B cell (primary cell): Measurements from ENCODE around the gene SCAMP5. TPM values are rescaled to one million over a fixed set of nuclear protein-coding genes. Genes with fewer than 3 reads are reported as not detected.

Source experiments
- ATAC-seq: fragments of 200-7000 bp; cut with Tn5 transposase; one replicate; pipeline ENCODE4 v1.10.0; 2021; ENCODE audit warnings: low read depth, mild to moderate bottlenecking, moderate number of reproducible peaks, moderate library complexity
- CTCF ChIA-PET: fragments of 350-600 bp; sonication (Branson Sonifier 250); formaldehyde crosslinking; loops from one replicate; lab custom pipeline; 2021; ENCODE audit warnings: antibody characterized with exemption, inconsistent platforms; lab: Charles Lee
- POLR2A ChIA-PET: fragments of 350-600 bp; sonication (Branson Sonifier 250); formaldehyde crosslinking; loops from one replicate; lab custom pipeline; 2021; ENCODE audit warnings: antibody characterized with exemption; lab: Charles Lee
- DNase-seq: peaks from one replicate; pipeline ENCODE4 v3.0.0; 2013
- H2AFZ ChIP-seq: 2 replicates; pipeline ENCODE4 v1.6.1; 2012; ENCODE audit warnings: mild to moderate bottlenecking, low read depth, low read length; ENCODE audit not compliant: insufficient read depth, poor library complexity, severe bottlenecking
- H3K27ac ChIP-seq, 2 donors: 1 replicate in 1 of 2; 2 replicates in 1 of 2; pipeline ENCODE4 v1.5.1; 2012 to 2013; ENCODE audit warnings: low read length in 2 of 2, mild to moderate bottlenecking in 2 of 2, moderate library complexity in 1 of 2
- H3K27me3 ChIP-seq, 4 experiments: fragments of 200-600 bp in 1 of 4; sonication (generic) in 1 of 4; replicated peaks in 1 of 4; 1 replicate in 2 of 4; 2 replicates in 2 of 4; pipeline versions ENCODE4 v1.6.1 to v1.7.0; 2013 to 2016; ENCODE audit warnings: low read length in 3 of 4, mild to moderate bottlenecking in 2 of 4, mixed read lengths in 1 of 4, moderate library complexity in 1 of 4; ENCODE audit not compliant: insufficient read depth in 4 of 4, control insufficient read depth in 3 of 4; ENCODE audit errors: control extremely low read depth in 1 of 4
- H3K36me3 ChIP-seq, 2 experiments: replicated peaks in 1 of 2; 1 replicate in 1 of 2; 2 replicates in 1 of 2; pipeline versions ENCODE4 v1.6.1 to v1.7.1; 2013; ENCODE audit warnings: low read length in 1 of 2; ENCODE audit not compliant: insufficient read depth in 2 of 2, control insufficient read depth in 1 of 2; ENCODE audit errors: control extremely low read depth in 1 of 2, extremely low read depth in 1 of 2
- H3K4me1 ChIP-seq, 2 donors: fragments of 200-600 bp in 1 of 2; sonication (generic) in 1 of 2; 1 replicate in 1 of 2; 2 replicates in 1 of 2; pipeline versions ENCODE4 v1.5.1 to v1.6.1; 2013 to 2017; ENCODE audit warnings: low read length in 2 of 2; ENCODE audit not compliant: control insufficient read depth in 2 of 2, insufficient read depth in 2 of 2
- H3K4me2 ChIP-seq: replicated peaks from 2 replicates; pipeline ENCODE3; 2012; ENCODE audit warnings: mild to moderate bottlenecking, low read depth, low read length; ENCODE audit not compliant: poor library complexity, severe bottlenecking
- H3K4me3 ChIP-seq, 5 experiments: fragments of 200-600 bp in 1 of 5; sonication (generic) in 1 of 5; 1 replicate in 3 of 5; 2 replicates in 2 of 5; pipeline versions ENCODE4 v1.5.1 to v1.7.0; 2011 to 2016; ENCODE audit warnings: low read length in 4 of 5, mild to moderate bottlenecking in 4 of 5, low read depth in 2 of 5, control low read depth in 1 of 5, moderate library complexity in 1 of 5; ENCODE audit not compliant: insufficient read depth in 1 of 5; ENCODE audit errors: control extremely low read depth in 1 of 5, extremely low read depth in 1 of 5
- H3K79me2 ChIP-seq: fragments of 200-600 bp; sonication (generic); one replicate; pipeline ENCODE4 v1.6.0; 2016; ENCODE audit warnings: low read length; ENCODE audit not compliant: control insufficient read depth, insufficient read depth
- H3K9ac ChIP-seq: fragments of 200-600 bp; sonication (generic); 2 replicates; pipeline ENCODE4 v1.6.1; 2017; ENCODE audit warnings: mild to moderate bottlenecking, low read length, moderate library complexity
- H3K9me3 ChIP-seq, 3 donors: one replicate each; pipeline versions ENCODE4 v1.6.1 to v1.7.1; 2013; ENCODE audit warnings: low read length in 2 of 3; ENCODE audit not compliant: control insufficient read depth in 2 of 3, insufficient read depth in 1 of 3; ENCODE audit errors: control extremely low read depth in 1 of 3
- H4K20me1 ChIP-seq: 2 replicates; pipeline ENCODE4 v1.6.0; 2012; ENCODE audit warnings: mild to moderate bottlenecking, low read length; ENCODE audit not compliant: insufficient read depth, control insufficient read depth, poor library complexity, severe bottlenecking
- H3K27ac Mint-ChIP-seq: one replicate; pipeline ENCODE4 v1.8.0; 2021; ENCODE audit warnings: mixed read lengths
- H3K27me3 Mint-ChIP-seq: one replicate; pipeline ENCODE4 v1.8.0; 2021; ENCODE audit warnings: mixed read lengths
- H3K4me1 Mint-ChIP-seq: one replicate; pipeline ENCODE4 v1.8.0; 2021; ENCODE audit warnings: mixed read lengths
- H3K4me3 Mint-ChIP-seq: one replicate; pipeline ENCODE4 v1.8.0; 2021; ENCODE audit warnings: mixed read lengths
- H3K9me3 Mint-ChIP-seq: one replicate; pipeline ENCODE4 v1.8.0; 2022; ENCODE audit warnings: mixed read lengths; ENCODE audit not compliant: insufficient read depth
- CTCF ChIP-seq: fragments of 200-600 bp; IDR thresholded peaks from one replicate; pipeline ENCODE4 v1.8.0; 2022; ENCODE audit warnings: antibody characterized with exemption, mild to moderate bottlenecking
- EZH2 ChIP-seq: IDR thresholded peaks from 2 replicates; pipeline ENCODE4 v1.6.1; 2012; ENCODE audit warnings: borderline replicate concordance, low read depth, mild to moderate bottlenecking, moderate library complexity, low read length; ENCODE audit not compliant: insufficient read depth, poor library complexity, severe bottlenecking
- WGBS: methylation state at CpG from one replicate; pipeline ENCODE4 v1.1.5; 2013; ENCODE audit warnings: missing lambda C conversion rate; ENCODE audit not compliant: insufficient coverage; 5-methylcytosine and 5-hydroxymethylcytosine counted together
- intact Hi-C: fragments of 100-400 bp; cut with micrococcal nuclease; formaldehyde crosslinking; loops from one replicate; pipeline ENCODE4 v1.10.0; 2022
- polyA plus RNA-seq: library from polyadenylated mRNA; depleted of rRNA; stranded (reverse); fragments of >200 nt; gene quantifications from 2 replicates; pipeline ENCODE4 v1.2.3, GENCODE V29; 2012
- total RNA-seq, 2 donors: library from RNA; stranded (reverse); fragments of 120-200 nt in 1 of 2; gene quantifications; 1 replicate in 1 of 2; 2 replicates in 1 of 2; pipeline versions ENCODE4 v1.2.3 to v1.2.4, GENCODE V29; 2013 to 2022

SCAMP5 gene
- total and polyA plus RNA-seq, 2 donors (not counting 1 experiment from before 2014, with no cell fraction given) = 0.59 to 3.4 TPM

GRCh38 chr15:75042730-75043508 lies 47.6 kb downstream of the SCAMP5 start:
- H3K27me3 ChIP-seq = no peaks in the 10 kb centered on the region
- TF ChIP-seq CTCF (peak; percentile 61), EZH2 (no peak)
- peaks cover 26% of the 10 kb centered on the region for H3K79me2 ChIP-seq
- H3K27ac ChIP-seq = peak overlapping the region; percentile 76 to 80
- peaks cover 48 to 65% of the 10 kb centered on the region in 2 donors for H3K4me1 ChIP-seq
- peak overlapping the region; percentile 25 for H3K4me3 Mint-ChIP-seq
- H2AFZ ChIP-seq = peak overlapping the region; percentile 0
- peak overlapping the region; percentile 89 for H3K27ac Mint-ChIP-seq
- intact Hi-C loops = loop anchor here (1.0 to 5.0 kb wide), 9 partner anchors 20 to 409 kb away; partner anchors contain the start of genes PPCDC and SIN3A
- no peaks in the 10 kb centered on the region for H3K27me3 Mint-ChIP-seq
- 9% methylated on average over 10 of the region's 12 CpGs for WGBS
- ATAC-seq = peak; percentile 89
- no peak overlapping the region for H3K4me3 ChIP-seq
- ChIA-PET POLR2A (interaction anchor here (0.7 to 2.4 kb wide), 11 partner anchors 13 to 597 kb away, joined by 3 to 45 read pairs (median 5); partner anchors contain the start of genes C15orf39, IMP3 and PPCDC), CTCF (interaction anchor here (0.6 to 12.1 kb wide), 62 partner anchors 9 to 597 kb away, joined by 3 to 251 read pairs (median 5); partner anchors contain the start of genes C15orf39, COMMD4, IMP3 and PPCDC)
- H3K9ac ChIP-seq = peak overlapping the region; percentile 24
- no peaks in the 10 kb centered on the region for H3K9me3 Mint-ChIP-seq
- H3K9me3 ChIP-seq = no peaks in the 10 kb centered on the region
- peak; percentile 94 for DNase-seq
- peaks cover 57% of the 10 kb centered on the region for H3K4me1 Mint-ChIP-seq
- H4K20me1 ChIP-seq = peaks cover 35% of the 10 kb centered on the region
- peaks cover 0 to 3% of the 10 kb centered on the region in 2 experiments for H3K36me3 ChIP-seq
- peak overlapping the region; percentile 71 for H3K4me2 ChIP-seq
